ENCODE data around the gene GALNTL6. TPM values are rescaled to one million over a fixed set of nuclear protein-coding genes. Genes with fewer than 3 reads are reported as not detected.

The GALNTL6 gene
- total and polyA plus RNA-seq, 2 donors (not counting 1 experiment from before 2014, with no cell fraction given) = 0.99 to 1.1 TPM

GRCh38 chr4:172957216-172957615 lies 1144.0 kb downstream of the GALNTL6 start:
- Histone ChIP-seq H3K9ac (ENCODE audit: low read length) (no peak overlapping the region), H4K20me1 (ENCODE audit: control insufficient read depth, insufficient read depth, low read length, poor library complexity, severe bottlenecking) (no peaks in the 10 kb centered on the region), H3K4me1 (ENCODE audit: control insufficient read depth in 2 of 2, insufficient read depth in 2 of 2, low read length in 2 of 2) (no peaks in the 10 kb centered on the region), H3K4me3 (ENCODE audit: control extremely low read depth in 1 of 5, extremely low read depth in 1 of 5, insufficient read depth in 1 of 5, low read depth in 2 of 5, low read length in 4 of 5) (no peak overlapping the region), H3K79me2 (ENCODE audit: control insufficient read depth, insufficient read depth, low read length) (no peaks in the 10 kb centered on the region), H3K9me3 (ENCODE audit: control extremely low read depth in 1 of 3, control insufficient read depth in 2 of 3, insufficient read depth in 1 of 3, low read length in 2 of 3) (no peaks in the 10 kb centered on the region), H2AFZ (ENCODE audit: insufficient read depth, low read depth, low read length, poor library complexity, severe bottlenecking) (no peak overlapping the region), H3K27ac (ENCODE audit: low read length in 2 of 2) (no peak overlapping the region), H3K36me3 (replicated peaks in 1 of 2; ENCODE audit: control extremely low read depth in 1 of 2, control insufficient read depth in 1 of 2, extremely low read depth in 1 of 2, insufficient read depth in 2 of 2, low read length in 1 of 2) (no peaks in the 10 kb centered on the region), H3K27me3 (replicated peaks in 1 of 4; ENCODE audit: control extremely low read depth in 1 of 4, control insufficient read depth in 3 of 4, insufficient read depth in 4 of 4, low read length in 3 of 4) (no peaks in the 10 kb centered on the region), H3K4me2 (replicated peaks; ENCODE audit: low read depth, low read length, poor library complexity, severe bottlenecking) (no peak overlapping the region)
- intact Hi-C loops (cut with micrococcal nuclease) = no loop called here
- ATAC-seq (ENCODE audit: low read depth) (no peak), DNase-seq (no peak)
- no peak overlapping the region for H3K27ac Mint-ChIP-seq
- ChIA-PET CTCF (no interaction called here), POLR2A (no interaction called here)
- no peaks in the 10 kb centered on the region for H3K4me1 Mint-ChIP-seq
- no peaks in the 10 kb centered on the region for H3K9me3 Mint-ChIP-seq (ENCODE audit: insufficient read depth)
- H3K27me3 Mint-ChIP-seq = peaks cover 6% of the 10 kb centered on the region
- no peak for TF ChIP-seq EZH2 (IDR thresholded peaks at IDR 0.05; ENCODE audit: borderline replicate concordance, insufficient read depth, low read depth, low read length, poor library complexity, severe bottlenecking)
- TF ChIP-seq CTCF (IDR thresholded peaks at IDR 0.05) = no peak
- H3K4me3 Mint-ChIP-seq = no peak overlapping the region
- 86% methylated on average over 4 of the region's 4 CpGs for WGBS (ENCODE audit: insufficient coverage)

- H3K9me3 Mint-ChIP-seq (ENCODE audit: insufficient read depth) = no peaks in the 10 kb centered on the region
- H3K4me3 ChIP-seq (ENCODE audit: control extremely low read depth in 1 of 5, extremely low read depth in 1 of 5, insufficient read depth in 1 of 5, low read depth in 2 of 5, low read length in 4 of 5) = no peak overlapping the region
- TF ChIP-seq EZH2 (IDR thresholded peaks at IDR 0.05; ENCODE audit: borderline replicate concordance, insufficient read depth, low read depth, low read length, poor library complexity, severe bottlenecking) (no peak), CTCF (IDR thresholded peaks at IDR 0.05) (no peak)
- CTCF ChIA-PET = no interaction called here
- no peak overlapping the region for H3K4me3 Mint-ChIP-seq
- no peaks in the 10 kb centered on the region for H3K36me3 ChIP-seq (replicated peaks in 1 of 2; ENCODE audit: control extremely low read depth in 1 of 2, control insufficient read depth in 1 of 2, extremely low read depth in 1 of 2, insufficient read depth in 2 of 2, low read length in 1 of 2)
- H3K27me3 Mint-ChIP-seq = peaks cover 15% of the 10 kb centered on the region
- H3K79me2 ChIP-seq (ENCODE audit: control insufficient read depth, insufficient read depth, low read length) = no peaks in the 10 kb centered on the region
- intact Hi-C loops (cut with micrococcal nuclease) = no loop called here
- no peak overlapping the region for H3K27ac Mint-ChIP-seq
- H3K4me1 Mint-ChIP-seq = no peaks in the 10 kb centered on the region
- H3K27me3 ChIP-seq (replicated peaks in 1 of 4; ENCODE audit: control extremely low read depth in 1 of 4, control insufficient read depth in 3 of 4, insufficient read depth in 4 of 4, low read length in 3 of 4) = no peaks in the 10 kb centered on the region
- DNase-seq (no peak), ATAC-seq (ENCODE audit: low read depth) (no peak)
- POLR2A ChIA-PET = no interaction called here
- H4K20me1 ChIP-seq (ENCODE audit: control insufficient read depth, insufficient read depth, low read length, poor library complexity, severe bottlenecking) = no peaks in the 10 kb centered on the region
- no peak overlapping the region for H3K27ac ChIP-seq (ENCODE audit: low read length in 2 of 2)
- no peak overlapping the region for H2AFZ ChIP-seq (ENCODE audit: insufficient read depth, low read depth, low read length, poor library complexity, severe bottlenecking)
- peaks cover 0 to 5% (median 0%) of the 10 kb centered on the region in 3 donors for H3K9me3 ChIP-seq (ENCODE audit: control extremely low read depth in 1 of 3, control insufficient read depth in 2 of 3, insufficient read depth in 1 of 3, low read length in 2 of 3)
- H3K4me1 ChIP-seq (ENCODE audit: control insufficient read depth in 2 of 2, insufficient read depth in 2 of 2, low read length in 2 of 2) = no peaks in the 10 kb centered on the region
- WGBS (ENCODE audit: insufficient coverage) = 87% methylated on average over 9 of the region's 10 CpGs
- no peak overlapping the region for H3K9ac ChIP-seq (ENCODE audit: low read length)
- no peak overlapping the region for H3K4me2 ChIP-seq (replicated peaks; ENCODE audit: low read depth, low read length, poor library complexity, severe bottlenecking)
These were observed 1149.6 kb downstream of the GALNTL6 start for GRCh38 chr4:172962564-172963353.
